GM18505 (cell line): Measurements from ENCODE around the gene PKHD1.

Source experiments
- ATAC-seq: cut with Tn5 transposase; IDR thresholded peaks from one replicate; pipeline ENCODE4 v1.9.1; 2021; ENCODE audit not compliant: unreplicated experiment
- POLR2A ChIP-seq: IDR thresholded peaks from 4 replicates; pipeline ENCODE4 v1.6.1; 2011; ENCODE audit warnings: borderline replicate concordance; ENCODE audit not compliant: insufficient read depth, insufficient read length; ENCODE audit errors: extremely low read depth

The PKHD1 gene

DNA sequence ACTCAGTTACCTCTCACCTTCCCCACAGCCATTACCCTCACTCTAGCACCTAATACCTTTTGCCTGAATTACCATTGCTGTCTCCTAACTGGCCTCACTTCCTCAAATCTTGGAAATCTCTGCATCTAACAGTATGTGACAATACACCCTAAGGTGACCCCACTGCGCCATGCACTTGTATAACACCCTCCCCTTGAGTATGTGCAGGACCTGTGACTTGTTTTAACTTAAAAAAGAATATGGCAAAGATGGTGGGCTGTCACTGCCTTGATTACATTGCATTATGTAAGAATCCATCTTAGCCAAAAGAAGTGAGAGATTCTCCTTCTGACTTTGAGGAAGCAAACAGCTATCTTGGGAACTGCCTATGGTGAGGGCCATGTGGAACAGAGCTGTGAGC is 29.9 kb upstream of the PKHD1 start:
- TF ChIP-seq POLR2A, result no peak
- no peak for ATAC-seq

DNA sequence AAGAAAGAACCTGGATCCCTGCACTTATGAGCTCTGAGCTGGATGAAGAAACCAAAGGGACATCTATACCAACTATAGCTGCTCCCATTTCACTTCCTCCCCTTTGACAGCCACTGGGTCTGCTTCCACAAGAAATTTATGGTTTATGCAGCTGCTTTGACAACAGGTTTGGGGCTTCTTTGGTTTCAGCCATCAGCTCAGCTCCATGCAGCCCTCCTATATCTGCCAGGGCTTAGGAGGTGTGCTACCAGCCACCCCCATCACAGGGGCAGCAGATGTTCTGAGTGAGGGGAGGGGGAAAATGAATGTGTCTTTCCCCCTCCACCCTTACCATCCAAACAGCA is 29.2 kb upstream of the PKHD1 start:
- ATAC-seq, result no peak
- TF ChIP-seq POLR2A, result no peak

DNA sequence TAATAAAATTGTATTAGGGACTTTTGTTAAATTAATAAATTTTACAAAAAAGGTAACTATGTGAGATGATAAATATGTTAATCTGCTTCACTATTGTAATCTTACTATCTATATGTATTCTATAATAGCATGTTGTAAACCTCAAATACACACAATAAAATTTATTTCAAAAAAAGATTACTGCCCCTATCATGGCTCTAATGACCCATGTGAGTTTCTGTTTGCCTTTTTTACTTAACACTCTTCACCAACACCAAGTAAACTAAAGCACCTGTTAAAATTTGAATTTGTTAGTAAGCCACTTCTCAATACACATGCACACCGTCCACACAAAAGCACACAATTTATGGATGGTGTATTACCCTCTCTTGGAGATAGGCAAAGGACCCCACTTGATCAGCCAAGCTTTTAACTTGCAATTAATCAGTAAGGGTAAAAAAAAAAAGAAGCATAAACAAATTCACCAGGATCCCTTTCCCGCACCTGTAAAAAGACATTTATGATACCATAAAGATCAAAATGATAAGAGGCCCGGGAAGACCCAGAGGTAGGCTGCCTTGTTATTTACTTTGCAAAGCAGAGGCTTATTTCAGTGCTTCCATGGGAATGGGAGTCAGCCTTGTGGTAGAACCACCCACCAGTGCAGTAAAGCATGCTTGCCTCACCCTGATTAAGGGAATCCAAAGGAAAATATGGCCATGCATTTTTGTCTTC is 28.6 kb upstream of the PKHD1 start:
- no peak for ATAC-seq
- no peak for TF ChIP-seq POLR2A

DNA sequence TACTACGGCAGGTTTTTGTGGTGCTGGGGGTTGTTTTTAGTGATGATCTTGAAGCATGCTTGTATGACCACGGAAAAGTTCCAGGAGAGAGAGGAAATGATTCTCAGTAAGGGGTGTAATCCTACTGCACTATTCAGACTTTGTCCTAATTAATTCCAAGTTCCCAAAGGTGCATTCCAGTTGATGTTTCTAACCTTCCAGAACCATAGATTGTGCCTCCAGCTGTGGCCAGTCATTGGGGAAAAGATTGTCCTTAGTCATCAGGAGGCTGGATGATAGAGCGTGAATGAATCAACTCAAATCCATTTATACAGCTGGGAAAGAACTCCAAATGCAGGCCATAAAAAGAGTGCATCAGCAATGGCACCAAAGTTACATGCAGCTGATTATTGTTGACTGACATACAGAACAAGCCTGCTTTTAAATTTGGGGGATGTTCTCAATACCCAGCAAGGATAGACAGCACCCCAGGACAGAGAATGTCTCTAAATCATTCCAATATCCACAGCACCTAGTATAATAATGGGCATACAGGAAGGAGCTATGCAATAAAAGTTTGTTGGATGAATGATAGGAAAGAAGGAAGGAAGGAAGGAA is 27.8 kb upstream of the PKHD1 start:
- TF ChIP-seq POLR2A, result no peak
- no peak for ATAC-seq

DNA sequence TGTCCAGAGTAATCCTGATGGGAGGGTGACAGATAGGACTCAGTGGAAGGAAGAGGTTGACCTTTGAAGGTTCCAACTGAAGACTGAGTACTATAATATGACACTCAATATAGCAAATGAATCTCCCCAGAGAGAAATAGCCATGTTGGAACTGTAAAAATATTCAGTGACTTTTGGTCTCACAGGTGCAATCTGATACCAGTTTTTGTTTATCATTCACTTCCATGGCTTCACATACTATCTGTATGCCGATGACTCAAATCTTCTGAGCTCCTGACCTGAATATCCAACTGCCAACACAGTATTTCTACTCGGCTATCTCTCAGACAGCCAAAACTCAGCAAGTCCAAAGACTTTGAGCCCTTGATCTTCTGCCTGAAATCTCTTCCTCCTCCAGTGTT is 21.8 kb upstream of the PKHD1 start:
- TF ChIP-seq POLR2A, result no peak
- ATAC-seq, result no peak

DNA sequence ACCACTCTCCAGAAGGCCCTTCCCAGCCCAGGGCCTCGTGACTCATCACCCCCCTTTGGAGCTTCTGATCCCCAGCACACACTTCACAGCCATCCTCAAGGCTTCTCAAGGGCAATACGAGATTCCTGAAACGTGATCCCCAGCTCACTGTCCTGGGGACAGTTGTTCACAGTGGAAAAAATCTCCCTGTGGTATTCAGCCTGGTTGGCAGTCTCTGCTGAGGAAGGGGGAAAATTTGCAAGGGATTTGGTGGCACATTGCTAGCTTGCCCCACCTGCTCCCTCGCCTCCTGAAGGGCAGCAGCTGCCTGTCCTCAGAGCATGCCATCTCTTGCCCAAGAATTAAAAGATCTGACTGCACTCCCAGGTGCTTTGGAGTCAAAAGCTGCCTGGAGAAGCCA is 20.7 kb upstream of the PKHD1 start:
- no peak for TF ChIP-seq POLR2A
- no peak for ATAC-seq

DNA sequence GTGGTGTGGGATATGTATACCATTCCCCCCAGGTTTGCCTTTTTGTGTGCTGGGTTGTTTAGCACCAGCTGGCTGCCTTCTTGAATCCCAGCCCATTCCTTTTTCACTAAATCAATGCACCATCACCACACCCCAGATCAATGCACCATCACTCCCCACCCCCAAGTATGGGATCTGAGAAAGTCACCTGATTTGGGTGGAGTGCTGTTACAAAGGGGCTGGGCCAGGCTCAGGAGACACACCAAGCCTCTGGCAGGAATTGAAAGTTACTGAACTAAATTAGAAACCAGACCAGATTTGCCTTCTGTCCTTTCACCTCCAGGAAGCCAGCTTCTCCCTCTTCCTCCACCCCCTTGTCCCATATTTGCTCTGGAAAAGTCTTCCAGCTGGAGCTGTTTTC is 19.6 kb upstream of the PKHD1 start:
- no peak for TF ChIP-seq POLR2A
- ATAC-seq, result no peak

DNA sequence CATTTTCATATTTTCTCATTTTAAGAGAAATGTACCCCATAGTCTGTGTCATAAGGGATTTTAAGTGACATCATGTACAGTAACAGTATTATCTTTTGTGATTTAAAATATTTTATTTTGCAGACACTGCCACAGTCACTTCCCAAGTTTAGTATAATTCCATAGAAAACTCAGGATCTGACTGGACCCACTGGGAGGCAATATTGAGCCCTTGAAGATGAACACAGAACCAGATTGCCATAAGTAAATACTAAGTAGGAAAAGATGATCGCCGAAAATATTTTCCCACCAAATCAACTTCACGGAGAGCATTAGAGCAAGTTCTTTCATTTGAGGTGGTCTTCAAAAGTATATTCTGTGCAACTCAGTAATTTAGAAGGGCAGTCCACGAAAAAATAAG is 17.6 kb upstream of the PKHD1 start:
- ATAC-seq, result no peak
- no peak for TF ChIP-seq POLR2A

DNA sequence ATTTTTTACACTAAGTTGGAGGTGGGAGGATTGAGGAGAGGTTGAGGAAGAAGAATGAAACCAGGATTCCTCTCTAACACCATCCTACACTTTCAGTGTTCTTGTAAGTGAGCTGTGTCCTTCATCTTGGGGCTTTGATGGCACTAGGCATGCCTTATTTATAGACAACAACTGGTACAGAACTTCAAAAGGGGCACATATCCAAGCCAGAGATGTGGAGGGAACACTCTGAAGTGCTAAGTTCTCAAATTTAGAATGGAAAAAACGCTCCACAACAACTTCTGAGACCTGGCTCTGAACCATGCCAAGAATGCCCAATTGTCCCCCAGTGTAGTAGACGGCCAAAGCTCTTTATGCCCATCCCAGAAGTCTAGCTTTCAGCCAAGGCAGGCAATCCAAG is 16.2 kb upstream of the PKHD1 start:
- ATAC-seq, result no peak
- TF ChIP-seq POLR2A, result no peak

DNA sequence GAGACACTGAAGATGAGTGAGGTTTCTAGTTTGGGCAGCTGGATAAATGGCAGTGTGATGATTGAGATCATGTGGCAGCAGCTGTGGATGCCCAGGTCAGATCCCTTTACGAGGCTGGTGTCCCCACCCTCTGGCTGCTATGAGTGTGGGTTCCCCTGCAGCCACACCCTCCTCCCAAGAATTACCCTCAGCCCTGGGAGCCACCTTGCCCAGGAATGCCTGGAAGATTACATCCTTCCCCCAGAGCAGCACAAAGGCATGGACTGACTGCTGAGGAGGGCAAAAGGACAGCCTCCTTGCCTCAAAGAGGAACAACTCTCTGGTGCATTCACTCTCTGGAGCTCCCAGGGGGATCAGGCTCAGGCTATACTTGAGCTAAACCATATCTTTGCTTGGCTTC is 15.0 kb upstream of the PKHD1 start:
- ATAC-seq, result no peak

DNA sequence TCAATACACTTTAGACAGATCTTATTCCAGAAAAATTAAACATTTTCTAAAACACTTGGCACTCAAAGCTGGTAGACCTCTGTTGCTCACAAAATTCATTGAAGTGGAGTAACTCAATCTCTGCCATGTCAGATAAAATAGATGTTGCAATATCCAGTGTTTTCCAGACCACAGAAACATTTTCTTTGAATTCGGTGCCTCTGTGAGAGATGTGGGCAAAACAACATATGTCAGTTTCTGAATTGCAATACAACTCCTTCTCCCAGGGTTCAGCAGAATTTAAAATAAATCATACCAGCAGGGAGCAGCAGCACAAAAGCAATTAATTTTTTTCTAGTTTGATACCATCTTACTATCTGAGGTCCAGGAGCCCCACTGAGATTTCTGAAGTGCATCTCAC is 11.3 kb upstream of the PKHD1 start:
- TF ChIP-seq POLR2A, result no peak
- no peak for ATAC-seq

More for the DNA sequence above, 15.0 kb upstream of the PKHD1 start:
- TF ChIP-seq POLR2A, result no peak

DNA sequence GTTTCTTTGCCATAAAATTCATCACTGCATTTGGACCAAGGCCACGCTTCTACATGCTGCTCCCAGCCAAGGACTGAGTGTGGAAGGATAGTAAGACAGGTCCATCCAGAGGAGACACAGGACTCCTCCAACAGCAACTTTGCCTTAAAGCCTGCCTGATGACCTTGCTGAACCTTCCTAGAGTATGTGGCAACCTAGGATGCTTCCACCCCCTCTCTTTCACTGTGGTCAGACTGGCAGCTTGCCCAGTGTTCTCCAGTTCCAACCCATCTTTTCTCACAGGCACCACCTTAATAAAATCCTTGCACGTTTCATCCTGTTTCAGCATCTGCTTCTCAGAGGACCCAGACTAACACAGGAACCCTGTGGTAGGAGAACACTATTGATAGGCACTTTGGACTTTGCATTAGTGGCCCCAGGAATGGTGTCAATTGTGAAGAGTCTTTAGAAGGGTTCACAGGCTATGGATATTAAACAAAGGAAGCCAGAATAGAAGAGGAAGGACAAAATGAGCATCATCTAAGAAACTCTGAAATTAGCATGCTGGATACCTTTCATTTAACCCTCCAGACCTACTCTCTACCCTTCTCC is 2.4 kb upstream of the PKHD1 start:
- TF ChIP-seq POLR2A, result no peak
- ATAC-seq, result no peak

DNA sequence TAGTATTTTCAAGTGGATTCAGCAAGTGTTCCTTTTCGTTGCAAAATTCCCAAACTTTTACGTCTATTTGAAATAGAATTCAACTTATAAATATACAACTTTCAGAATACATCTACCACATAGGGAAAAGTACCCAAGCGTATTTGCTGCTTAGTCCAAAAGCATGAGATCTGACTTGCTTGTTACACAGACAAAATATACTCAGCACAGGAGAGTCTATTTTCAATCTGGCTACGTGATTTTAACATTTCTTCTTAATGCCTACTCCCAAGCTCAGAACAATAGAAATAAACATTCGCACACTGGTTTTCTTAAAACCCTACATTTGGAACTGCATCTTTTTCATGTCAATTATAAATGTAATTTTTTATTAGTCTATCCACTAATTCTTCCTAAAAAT is 672 bp downstream of the PKHD1 start:
- no peak for ATAC-seq
- no peak for TF ChIP-seq POLR2A

DNA sequence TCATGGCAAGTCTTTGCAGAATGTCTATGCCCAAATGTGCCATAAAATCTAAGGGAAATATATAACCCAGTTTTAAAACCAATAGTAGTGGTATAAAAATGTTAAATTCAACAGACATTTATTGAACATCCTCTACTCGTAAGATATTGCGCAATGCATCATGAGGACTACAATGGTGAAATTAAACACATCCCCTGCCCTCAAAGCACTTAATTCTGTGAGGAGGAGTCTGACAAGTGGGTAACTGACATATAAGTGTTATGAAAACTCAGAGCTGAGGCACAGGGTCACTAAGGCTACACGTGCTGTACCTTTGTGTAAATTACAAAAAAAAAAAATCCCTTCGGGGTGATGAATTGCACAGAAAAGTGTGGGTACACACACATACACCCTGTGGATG is 6.2 kb downstream of the PKHD1 start:
- TF ChIP-seq POLR2A, result no peak
- ATAC-seq, result no peak

DNA sequence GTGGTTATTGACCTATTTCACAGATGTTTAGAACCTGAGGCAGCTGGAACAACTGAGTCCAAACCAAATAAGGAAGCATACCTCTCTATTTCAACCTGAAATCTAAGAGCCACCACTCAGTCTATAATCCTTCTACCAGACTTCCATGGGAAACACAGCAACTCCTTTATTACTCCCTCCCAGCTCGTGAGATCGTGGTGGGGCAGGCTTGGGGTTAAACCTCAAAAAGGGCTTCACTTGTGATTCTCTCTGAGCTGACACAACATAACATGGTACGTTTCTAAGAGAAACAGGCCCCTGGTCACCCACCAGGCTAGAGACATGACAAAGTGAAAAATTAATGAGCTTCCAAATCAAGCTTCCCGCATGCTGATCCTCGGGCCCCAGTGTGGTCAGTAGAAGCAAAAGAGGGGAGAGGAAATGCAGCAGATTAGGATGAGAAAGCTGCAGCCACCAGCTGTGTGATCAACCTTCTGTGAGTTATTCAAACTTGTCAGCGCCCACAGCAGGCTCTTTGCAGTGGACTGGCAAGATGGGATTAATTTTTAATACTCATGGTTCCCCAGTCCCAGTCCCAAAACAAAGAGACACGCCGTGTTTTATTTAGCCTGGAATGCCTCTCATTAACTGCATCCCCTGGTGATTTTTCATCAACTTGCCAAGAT is 9.3 kb downstream of the PKHD1 start:
- TF ChIP-seq POLR2A, result no peak
- no peak for ATAC-seq
